ENCODE measurements around the gene LRRC72. TPM values are rescaled to one million over a fixed set of nuclear protein-coding genes. Genes with fewer than 3 reads are reported as not detected.

LRRC72 gene
- total and polyA plus RNA-seq, 4 donors = 0.17 TPM; not detected in 3

GRCh38 chr7:16627236-16627635 lies 100.6 kb downstream of the LRRC72 start:
- H3K9me3 ChIP-seq (ENCODE audit: control insufficient read depth, insufficient read depth, low read length) = no peaks in the 10 kb centered on the region
- H3K36me3 ChIP-seq (ENCODE audit: control insufficient read depth, insufficient read depth, low read length) = peaks cover 6% of the 10 kb centered on the region
- H3K27ac ChIP-seq (ENCODE audit: low read depth, low read length) = no peak overlapping the region
- no peak overlapping the region for H3K4me3 ChIP-seq (ENCODE audit: low read depth, low read length)
- no peak for DNase-seq (ENCODE audit: low read depth in 4 of 6, low spot score in 6 of 6)
- H3K4me1 ChIP-seq (ENCODE audit: control insufficient read depth, insufficient read depth, low read length) = no peaks in the 10 kb centered on the region
- no peaks in the 10 kb centered on the region for H3K27me3 ChIP-seq (ENCODE audit: control insufficient read depth, insufficient read depth, low read length)
- no CpG with 5 or more reads among the region's 2 CpGs for WGBS (ENCODE audit: insufficient coverage)

- H3K4me1 ChIP-seq (ENCODE audit: control insufficient read depth, insufficient read depth, low read length) = no peaks in the 10 kb centered on the region
- H3K27me3 ChIP-seq (ENCODE audit: control insufficient read depth, insufficient read depth, low read length) = no peaks in the 10 kb centered on the region
- H3K27ac ChIP-seq (ENCODE audit: low read depth, low read length) = no peak overlapping the region
- no peak overlapping the region for H3K4me3 ChIP-seq (ENCODE audit: low read depth, low read length)
- 53% methylated on average over 1 of the region's 1 CpG for WGBS (ENCODE audit: insufficient coverage)
- H3K36me3 ChIP-seq (ENCODE audit: control insufficient read depth, insufficient read depth, low read length) = peaks cover 3% of the 10 kb centered on the region
- no peak for DNase-seq (ENCODE audit: low read depth in 4 of 6, low spot score in 6 of 6)
- H3K9me3 ChIP-seq (ENCODE audit: control insufficient read depth, insufficient read depth, low read length) = no peaks in the 10 kb centered on the region
Measured at GRCh38 chr7:16630654-16631053, 104.0 kb downstream of the LRRC72 start.

Other genes with a start within 250 kb of the LRRC72 start
- 10 to 100 TPM in 1 of 2 donors, 1 to 10 TPM in 1; 7.9 to 10.4 TPM for gene CRPPA, start 105.3 kb upstream of the LRRC72 start, total RNA-seq
- 1 to 10 TPM; 4.4 to 4.6 TPM for gene CRPPA, start 105.3 kb upstream of the LRRC72 start, polyA plus RNA-seq (ENCODE audit: insufficient read length in 2 of 2)
- gene SOSTDC1, start 61.1 kb upstream of the LRRC72 start, total RNA-seq = 10 to 100 TPM; 22.3 to 48.7 TPM
- gene SOSTDC1, start 61.1 kb upstream of the LRRC72 start, polyA plus RNA-seq (ENCODE audit: insufficient read length in 2 of 2) = 10 to 100 TPM in 1 of 2 donors, 1 to 10 TPM in 1; 7.7 to 11.9 TPM
- gene ANKMY2, start 118.9 kb downstream of the LRRC72 start, total RNA-seq = 10 to 100 TPM; 50.1 to 61.3 TPM
- gene ANKMY2, start 118.9 kb downstream of the LRRC72 start, polyA plus RNA-seq (ENCODE audit: insufficient read length in 2 of 2) = 10 to 100 TPM; 43.3 to 44.0 TPM
- gene BZW2, start 119.4 kb downstream of the LRRC72 start, total RNA-seq = 10 to 100 TPM; 39.0 to 55.3 TPM
- 10 to 100 TPM; 74.3 to 78.5 TPM for gene BZW2, start 119.4 kb downstream of the LRRC72 start, polyA plus RNA-seq (ENCODE audit: insufficient read length in 2 of 2)
- 10 to 100 TPM; 15.5 to 47.6 TPM for gene TSPAN13, start 226.9 kb downstream of the LRRC72 start, total RNA-seq
- gene TSPAN13, start 226.9 kb downstream of the LRRC72 start, polyA plus RNA-seq (ENCODE audit: insufficient read length in 2 of 2) = 100 to 1,000 TPM in 1 of 2 donors, 10 to 100 TPM in 1; 97.6 to 117 TPM

Measured in spinal cord (tissue), 10 donors.